NCI-H446 (cell line): ENCODE measurements around the gene EVPL.

Source experiments
- DNase-seq, 2 experiments: peaks; one replicate each; lab custom pipeline; 2025; lab: John Stamatoyannopoulos, UW

EVPL gene

GRCh38 chr17:75959051-75959838 is 67.9 kb downstream of the EVPL start:
- DNase-seq, result no peak
